Thyroid gland (tissue), 4 donors: ENCODE results near the gene LMNB1.

Experiments
- POLR2A ChIP-seq, 2 donors: fragments of 450-650 bp; IDR thresholded peaks; one replicate each; pipeline ENCODE4 v1.6.1; 2017; ENCODE audit warnings: antibody characterized with exemption in 2 of 2, mild to moderate bottlenecking in 2 of 2, moderate library complexity in 1 of 2
- TF ChIP-seq, protein P1 (sequence below), 6 experiments: fragments of 200-600 bp in 3 of 6; fragments of 450-650 bp in 3 of 6; sonication (generic) in 3 of 6; IDR thresholded peaks; one replicate each; pipeline ENCODE4 v1.5.1; 2016 to 2019; ENCODE audit warnings: antibody characterized with exemption in 6 of 6, mild to moderate bottlenecking in 2 of 6, inconsistent platforms in 1 of 6, moderate library complexity in 1 of 6

DNA sequence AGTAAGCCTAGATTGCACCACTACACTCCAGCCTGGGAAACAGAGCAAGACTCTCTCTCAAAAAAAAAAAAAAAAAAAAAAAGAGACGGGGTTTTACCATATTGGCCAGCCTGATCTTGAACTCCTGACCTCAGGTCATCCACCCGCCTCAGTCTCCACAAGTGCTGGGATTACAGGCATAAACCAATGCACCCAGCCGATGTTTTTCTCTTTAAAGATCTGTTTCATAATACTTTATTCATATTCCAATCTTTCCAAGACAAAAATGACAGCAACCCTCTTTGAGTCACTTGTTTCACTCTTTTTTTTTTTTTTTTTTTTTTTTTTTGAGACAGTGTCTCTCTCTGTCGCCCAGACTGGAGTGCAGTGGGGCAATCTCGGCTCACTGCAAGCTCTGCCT lies 13.6 kb upstream of the LMNB1 start:
- TF ChIP-seq, protein P1, sequence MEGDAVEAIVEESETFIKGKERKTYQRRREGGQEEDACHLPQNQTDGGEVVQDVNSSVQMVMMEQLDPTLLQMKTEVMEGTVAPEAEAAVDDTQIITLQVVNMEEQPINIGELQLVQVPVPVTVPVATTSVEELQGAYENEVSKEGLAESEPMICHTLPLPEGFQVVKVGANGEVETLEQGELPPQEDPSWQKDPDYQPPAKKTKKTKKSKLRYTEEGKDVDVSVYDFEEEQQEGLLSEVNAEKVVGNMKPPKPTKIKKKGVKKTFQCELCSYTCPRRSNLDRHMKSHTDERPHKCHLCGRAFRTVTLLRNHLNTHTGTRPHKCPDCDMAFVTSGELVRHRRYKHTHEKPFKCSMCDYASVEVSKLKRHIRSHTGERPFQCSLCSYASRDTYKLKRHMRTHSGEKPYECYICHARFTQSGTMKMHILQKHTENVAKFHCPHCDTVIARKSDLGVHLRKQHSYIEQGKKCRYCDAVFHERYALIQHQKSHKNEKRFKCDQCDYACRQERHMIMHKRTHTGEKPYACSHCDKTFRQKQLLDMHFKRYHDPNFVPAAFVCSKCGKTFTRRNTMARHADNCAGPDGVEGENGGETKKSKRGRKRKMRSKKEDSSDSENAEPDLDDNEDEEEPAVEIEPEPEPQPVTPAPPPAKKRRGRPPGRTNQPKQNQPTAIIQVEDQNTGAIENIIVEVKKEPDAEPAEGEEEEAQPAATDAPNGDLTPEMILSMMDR (IDR thresholded peaks at IDR 0.05), result no peak
- no peak for TF ChIP-seq POLR2A (IDR thresholded peaks at IDR 0.05)
